ENCODE data around the gene BPIFB6.

The BPIFB6 gene

GRCh38 chr20:33092361-33092760 is 60.9 kb downstream of the BPIFB6 start:
- DNase-seq, result no peak

- DNase-seq, result no peak
Measured at GRCh38 chr20:33093074-33093473, 61.6 kb downstream of the BPIFB6 start.

GRCh38 chr20:33093582-33093981 is 62.1 kb downstream of the BPIFB6 start:
- DNase-seq, result no peak
